GM23248 (cell line): Measurements from ENCODE around the gene PRDM16.

Source experiments
- EZH2 ChIP-seq: fragments of 200-600 bp; sonication (generic); IDR thresholded peaks from 2 replicates; pipeline ENCODE4 v1.6.1; 2018; ENCODE audit warnings: antibody characterized with exemption, mild to moderate bottlenecking; ENCODE audit not compliant: insufficient read depth, poor library complexity, severe bottlenecking
- EZH2phosphoT487 ChIP-seq: fragments of 200-600 bp; sonication (generic); IDR thresholded peaks from 2 replicates; pipeline ENCODE4 v1.6.1; 2018; ENCODE audit warnings: antibody characterized with exemption, moderate library complexity, mild to moderate bottlenecking, low read depth; ENCODE audit not compliant: insufficient read depth

DNA sequence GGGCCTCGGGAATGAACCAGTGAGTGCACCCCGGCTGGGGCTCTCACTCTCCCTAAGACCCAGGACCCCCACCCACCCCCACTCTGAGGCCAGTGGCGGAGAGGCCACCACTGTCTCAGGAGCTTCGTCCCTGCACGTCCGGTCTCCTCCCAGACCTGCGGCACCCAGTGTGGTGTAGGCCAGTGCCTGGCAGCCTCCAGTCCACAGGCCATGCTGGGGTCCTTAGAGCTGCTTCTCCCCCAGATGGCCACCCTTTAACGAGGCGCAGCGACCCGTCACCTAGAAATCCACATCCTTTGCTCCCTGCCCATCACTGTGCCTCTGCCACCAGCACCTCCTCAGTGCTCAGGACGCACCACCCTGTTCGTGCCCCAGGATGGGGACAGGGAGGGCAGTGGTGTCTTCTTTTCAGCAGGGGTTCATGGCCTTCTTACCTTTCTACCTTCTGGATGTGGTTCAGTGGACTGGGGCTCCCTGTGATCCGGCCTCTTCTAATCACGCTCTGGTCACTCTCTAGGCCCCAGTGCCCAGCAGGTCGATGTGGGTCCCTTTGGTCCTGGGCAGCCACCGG lies 253.5 kb downstream of the PRDM16 start:
- TF ChIP-seq EZH2 = no peak
- no peak for TF ChIP-seq EZH2phosphoT487
